Cerebellar nuclear complex (tissue), 1 donor: ENCODE data around the gene ZNF345.

Source experiments
- DNase-seq, 2 experiments: peaks; one replicate each; lab custom pipeline; 2025; lab: John Stamatoyannopoulos, UW

The ZNF345 gene

GRCh38 chr19:36916991-36917390 is 66.3 kb downstream of the ZNF345 start:
- DNase-seq = no peak

GRCh38 chr19:36918090-36918489 is 67.4 kb downstream of the ZNF345 start:
- no peak for DNase-seq
